ENCODE results near the gene GTF2H2C. TPM values are rescaled to one million over a fixed set of nuclear protein-coding genes. Genes with fewer than 3 reads are reported as not detected.
A peak's percentile ranks its signal among the peaks of the same experiment; 100 is the strongest.

Gene GTF2H2C
- total RNA-seq, 1 experiment from 2014 or later = 61.0 TPM

DNA sequence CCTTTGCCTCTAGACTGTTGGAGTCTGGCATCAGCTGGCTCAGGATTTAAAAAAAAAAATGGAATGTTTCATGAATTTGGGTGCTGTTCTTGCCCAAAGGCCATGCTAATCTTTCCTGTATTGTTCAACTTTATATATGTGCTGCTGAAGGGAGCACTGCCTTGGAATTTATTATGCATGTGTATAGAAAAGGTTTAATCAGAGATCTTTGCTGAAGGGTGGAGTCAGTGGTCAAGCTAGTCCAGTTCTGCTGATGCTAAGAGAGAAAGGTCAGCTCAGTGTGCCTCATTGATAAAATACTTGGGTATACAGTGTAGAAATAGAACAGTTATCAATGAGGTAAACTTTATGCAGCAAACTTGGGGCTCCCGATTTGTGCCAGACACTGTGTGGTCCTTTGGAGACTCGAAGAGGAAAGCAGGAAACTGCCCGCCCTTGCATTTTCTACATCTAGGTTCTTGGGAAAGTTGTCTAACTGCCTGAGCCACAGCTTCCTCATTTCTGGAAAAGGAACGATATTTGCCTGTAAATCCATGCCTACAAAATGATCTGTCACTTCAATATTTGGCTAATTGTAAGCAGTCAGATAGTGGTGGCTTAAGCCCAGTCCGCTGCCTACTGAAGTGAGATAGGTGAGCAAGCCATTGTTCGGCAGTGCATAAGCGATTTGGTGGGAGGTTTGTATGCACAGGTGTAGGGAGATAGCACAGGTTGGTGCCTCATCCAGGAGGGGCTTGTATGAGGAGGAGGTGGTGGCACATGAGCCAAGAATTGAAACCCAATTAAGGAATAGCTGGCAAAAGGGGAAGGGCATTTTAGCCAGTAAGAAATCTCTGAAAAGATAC lies 29.2 kb upstream of the GTF2H2C start:
- Histone ChIP-seq H3K14ac (ENCODE audit: insufficient read depth, low read length) (no peak overlapping the region), H3T11ph (ENCODE audit: low read length) (no peak overlapping the region), H4K91ac (ENCODE audit: insufficient read length, low read depth, low read length) (no peak overlapping the region), H2BK5ac (ENCODE audit: insufficient read length, low read length) (no peak overlapping the region), H2BK12ac (ENCODE audit: insufficient read length, low read depth, low read length) (no peak overlapping the region), H4K20me1 (ENCODE audit: control insufficient read depth, insufficient read depth, insufficient read length) (no peaks in the 10 kb centered on the region), H2BK20ac (ENCODE audit: low read depth, low read length, poor library complexity, severe bottlenecking) (no peak overlapping the region), H2AFZ (ENCODE audit: low read length) (no peak overlapping the region), H3K4me2 (ENCODE audit: insufficient read depth, insufficient read length, low read length) (no peak overlapping the region), H3K79me1 (ENCODE audit: insufficient read depth, low read depth, low read length, poor library complexity, severe bottlenecking) (no peaks in the 10 kb centered on the region), H3K23ac (ENCODE audit: insufficient read length, low read depth, low read length) (no peak overlapping the region), H3K27ac (ENCODE audit: insufficient read length, low read depth, low read length) (no peak overlapping the region), H3K4me1 (ENCODE audit: insufficient read depth, low read length) (peaks cover 3% of the 10 kb centered on the region; the same call in 1 of the 2 replicates), H3K79me2 (ENCODE audit: insufficient read depth, low read length) (no peaks in the 10 kb centered on the region), H3K18ac (ENCODE audit: insufficient read length, low read depth, low read length) (no peak overlapping the region), H3K23me2 (ENCODE audit: insufficient read length, low read depth, low read length, poor library complexity, severe bottlenecking) (no peaks in the 10 kb centered on the region), H3K56ac (ENCODE audit: insufficient read length, low read depth, low read length) (no peak overlapping the region), H3K9me3 (ENCODE audit: control insufficient read depth, low read depth, low read length) (no peaks in the 10 kb centered on the region), H4K5ac (ENCODE audit: insufficient read length, low read depth, low read length) (no peak overlapping the region), H3K9ac (ENCODE audit: extremely low read depth, insufficient read length, low read length) (no peak overlapping the region), H2BK15ac (ENCODE audit: low read depth, low read length) (no peak overlapping the region), H2BK120ac (ENCODE audit: low read depth, low read length, poor library complexity, severe bottlenecking) (no peak overlapping the region), H3K4ac (ENCODE audit: low read depth, low read length) (no peak overlapping the region), H4K8ac (replicated peaks; ENCODE audit: insufficient read length, low read depth, low read length) (no peak overlapping the region), H3K27me3 (ENCODE audit: insufficient read depth, low read length) (no peaks in the 10 kb centered on the region), H2AK5ac (ENCODE audit: insufficient read length, low read length) (no peak overlapping the region)
- Mint-ChIP-seq H3K9me3 (no peaks in the 10 kb centered on the region), H3K4me3 (no peak overlapping the region), H3K27me3 (ENCODE audit: low read depth) (no peaks in the 10 kb centered on the region), H3K27ac (peak overlapping the region; percentile 21 to 51 (median 22); a peak in 4 of 7 replicates), H3K4me1 (peaks cover 29 to 32% of the 10 kb centered on the region in 2 experiments), H3K36me3 (ENCODE audit: insufficient read depth in 1 of 3, low read depth in 3 of 3) (peaks cover 9 to 25% (median 12%) of the 10 kb centered on the region in 3 experiments; a peak in 6 of 7 replicates)
- no peak for DNase-seq
- WGBS (ENCODE audit: extremely low coverage, insufficient read length, low lambda C conversion rate) = no CpG with 5 or more reads among the region's 7 CpGs
- TF ChIP-seq, protein P1, sequence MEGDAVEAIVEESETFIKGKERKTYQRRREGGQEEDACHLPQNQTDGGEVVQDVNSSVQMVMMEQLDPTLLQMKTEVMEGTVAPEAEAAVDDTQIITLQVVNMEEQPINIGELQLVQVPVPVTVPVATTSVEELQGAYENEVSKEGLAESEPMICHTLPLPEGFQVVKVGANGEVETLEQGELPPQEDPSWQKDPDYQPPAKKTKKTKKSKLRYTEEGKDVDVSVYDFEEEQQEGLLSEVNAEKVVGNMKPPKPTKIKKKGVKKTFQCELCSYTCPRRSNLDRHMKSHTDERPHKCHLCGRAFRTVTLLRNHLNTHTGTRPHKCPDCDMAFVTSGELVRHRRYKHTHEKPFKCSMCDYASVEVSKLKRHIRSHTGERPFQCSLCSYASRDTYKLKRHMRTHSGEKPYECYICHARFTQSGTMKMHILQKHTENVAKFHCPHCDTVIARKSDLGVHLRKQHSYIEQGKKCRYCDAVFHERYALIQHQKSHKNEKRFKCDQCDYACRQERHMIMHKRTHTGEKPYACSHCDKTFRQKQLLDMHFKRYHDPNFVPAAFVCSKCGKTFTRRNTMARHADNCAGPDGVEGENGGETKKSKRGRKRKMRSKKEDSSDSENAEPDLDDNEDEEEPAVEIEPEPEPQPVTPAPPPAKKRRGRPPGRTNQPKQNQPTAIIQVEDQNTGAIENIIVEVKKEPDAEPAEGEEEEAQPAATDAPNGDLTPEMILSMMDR (conservative IDR thresholded peaks at IDR 0.05) = no peak
